AG04450 (cell line): ENCODE results near the gene DBX1. TPM values are rescaled to one million over a fixed set of nuclear protein-coding genes. Genes with fewer than 3 reads are reported as not detected.
A peak's percentile ranks its signal among the peaks of the same experiment; 100 is the strongest.

ENCODE experiments used
- CTCF ChIA-PET: fragments of 300-600, 350-600 bp; formaldehyde crosslinking; extraction: SDS; loops from one replicate; lab custom pipeline; 2022; ENCODE audit warnings: antibody characterized with exemption, inconsistent platforms; lab: Charles Lee
- POLR2A ChIA-PET: fragments of 350-600 bp; formaldehyde crosslinking; extraction: SDS; loops from one replicate; lab custom pipeline; 2021; ENCODE audit warnings: antibody characterized with exemption, inconsistent platforms; lab: Yijun Ruan, JAX
- DNase-seq: peaks from one replicate; pipeline ENCODE4 v3.0.0-alpha.2; 2011; ENCODE audit warnings: low read depth, low spot score
- H3K27ac ChIP-seq: one replicate; pipeline ENCODE4 v1.5.1; 2012; ENCODE audit warnings: low read depth, low read length, control low read depth
- H3K27me3 ChIP-seq: one replicate; pipeline ENCODE4 v1.6.0; 2012; ENCODE audit warnings: low read length; ENCODE audit not compliant: control insufficient read depth, insufficient read depth
- H3K4me3 ChIP-seq: 2 replicates; pipeline ENCODE4 v1.5.1; 2011; ENCODE audit warnings: mild to moderate bottlenecking, low read depth, low read length, control low read depth
- H3K9me3 ChIP-seq: 2 replicates; pipeline ENCODE4 v1.5.1; 2012; ENCODE audit warnings: low read length; ENCODE audit not compliant: control insufficient read depth, insufficient read depth
- polyA plus RNA-seq: library from polyadenylated mRNA; depleted of rRNA; stranded (reverse); fragments of >200 nt; gene quantifications from 2 replicates; pipeline ENCODE4 v1.2.3, GENCODE V29; 2011
- TF ChIP-seq, protein P1 (sequence below): IDR thresholded peaks from 2 replicates; pipeline ENCODE4 v1.5.1; 2011; ENCODE audit warnings: low read depth, low read length, control low read depth, inconsistent platforms

Gene DBX1
- polyA plus RNA-seq, 1 experiment: not detected

GRCh38 chr11:20161923-20162744 lies 1.9 kb upstream of the DBX1 start:
- DNase-seq: no peak
- Histone ChIP-seq H3K27ac (no peak overlapping the region), H3K27me3 (peaks cover 87% of the 10 kb centered on the region), H3K9me3 (peaks cover 11% of the 10 kb centered on the region), H3K4me3 (no peak overlapping the region)
- TF ChIP-seq, protein P1, sequence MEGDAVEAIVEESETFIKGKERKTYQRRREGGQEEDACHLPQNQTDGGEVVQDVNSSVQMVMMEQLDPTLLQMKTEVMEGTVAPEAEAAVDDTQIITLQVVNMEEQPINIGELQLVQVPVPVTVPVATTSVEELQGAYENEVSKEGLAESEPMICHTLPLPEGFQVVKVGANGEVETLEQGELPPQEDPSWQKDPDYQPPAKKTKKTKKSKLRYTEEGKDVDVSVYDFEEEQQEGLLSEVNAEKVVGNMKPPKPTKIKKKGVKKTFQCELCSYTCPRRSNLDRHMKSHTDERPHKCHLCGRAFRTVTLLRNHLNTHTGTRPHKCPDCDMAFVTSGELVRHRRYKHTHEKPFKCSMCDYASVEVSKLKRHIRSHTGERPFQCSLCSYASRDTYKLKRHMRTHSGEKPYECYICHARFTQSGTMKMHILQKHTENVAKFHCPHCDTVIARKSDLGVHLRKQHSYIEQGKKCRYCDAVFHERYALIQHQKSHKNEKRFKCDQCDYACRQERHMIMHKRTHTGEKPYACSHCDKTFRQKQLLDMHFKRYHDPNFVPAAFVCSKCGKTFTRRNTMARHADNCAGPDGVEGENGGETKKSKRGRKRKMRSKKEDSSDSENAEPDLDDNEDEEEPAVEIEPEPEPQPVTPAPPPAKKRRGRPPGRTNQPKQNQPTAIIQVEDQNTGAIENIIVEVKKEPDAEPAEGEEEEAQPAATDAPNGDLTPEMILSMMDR: no peak
- ChIA-PET POLR2A (interaction anchor here (0.7 kb wide), 1 partner anchor 482 kb away, joined by 4 read pairs; no protein-coding TSS in a partner anchor), CTCF (interaction anchor here (0.7 kb wide), 1 partner anchor 29 kb away, joined by 3 read pairs; no protein-coding TSS in a partner anchor)

DNA sequence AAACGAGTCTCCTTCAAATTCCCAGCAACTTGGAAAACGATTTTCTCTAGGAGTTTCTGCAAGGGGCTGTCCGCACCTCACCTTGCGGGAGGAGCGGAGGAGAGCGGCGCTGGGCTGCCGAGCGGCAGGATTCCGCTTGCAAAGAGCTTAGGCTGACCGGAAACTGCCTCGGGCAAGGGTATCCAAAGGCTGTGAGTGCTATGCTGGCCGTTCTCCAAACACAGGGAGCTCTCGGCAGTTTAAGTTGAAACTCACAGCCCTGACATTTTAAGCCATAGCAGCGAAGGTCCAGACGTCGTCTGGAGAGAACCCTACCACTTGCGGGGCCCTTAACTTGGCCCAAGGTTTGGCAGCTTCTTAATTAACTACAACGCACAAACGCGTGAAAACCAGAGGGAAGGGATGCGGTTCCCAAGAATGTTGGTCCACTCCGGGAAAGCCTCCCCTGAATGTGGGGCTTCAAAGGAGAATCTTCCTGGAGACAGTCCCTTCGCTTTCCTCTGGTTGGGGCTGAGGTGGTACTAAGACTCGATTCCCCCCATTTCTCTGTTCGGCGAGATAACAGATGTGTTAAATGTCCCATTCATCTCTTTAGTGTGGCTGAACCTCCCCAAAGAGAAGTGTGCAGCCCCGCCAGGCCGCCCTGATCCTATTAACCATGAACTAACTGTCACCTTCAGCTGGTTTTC lies 1.1 kb upstream of the DBX1 start:
- Histone ChIP-seq H3K27me3 (peaks cover 93% of the 10 kb centered on the region), H3K9me3 (peaks cover 16% of the 10 kb centered on the region), H3K4me3 (no peak overlapping the region), H3K27ac (no peak overlapping the region)
- POLR2A ChIA-PET: no interaction called here
- TF ChIP-seq, protein P1: no peak
- CTCF ChIA-PET: interaction anchor here (0.7 kb wide), 1 partner anchor 29 kb away, joined by 3 read pairs; no protein-coding TSS in a partner anchor
- DNase-seq: no peak

- TF ChIP-seq, protein P1: no peak
- POLR2A ChIA-PET: no interaction called here
- CTCF ChIA-PET: no interaction called here
- Histone ChIP-seq H3K27ac (no peak overlapping the region), H3K4me3 (no peak overlapping the region), H3K27me3 (peaks cover 95% of the 10 kb centered on the region), H3K9me3 (peaks cover 17% of the 10 kb centered on the region)
- no peak for DNase-seq
Observed at GRCh38 chr11:20159466-20160381, 551 bp downstream of the DBX1 start.

- Histone ChIP-seq H3K9me3 (peaks cover 17% of the 10 kb centered on the region), H3K4me3 (no peak overlapping the region), H3K27ac (no peak overlapping the region), H3K27me3 (peaks cover 88% of the 10 kb centered on the region)
- TF ChIP-seq, protein P1: no peak
- peak; percentile 3 for DNase-seq
- CTCF ChIA-PET: interaction anchor here (0.6 to 2.3 kb wide), 3 partner anchors 26 to 451 kb away, joined by 3 to 6 read pairs (median 3); no protein-coding TSS in a partner anchor
- POLR2A ChIA-PET: no interaction called here
Observed at GRCh38 chr11:20158597-20159257, 1.5 kb downstream of the DBX1 start.
